ENCODE data around the gene VKORC1L1.

DNA sequence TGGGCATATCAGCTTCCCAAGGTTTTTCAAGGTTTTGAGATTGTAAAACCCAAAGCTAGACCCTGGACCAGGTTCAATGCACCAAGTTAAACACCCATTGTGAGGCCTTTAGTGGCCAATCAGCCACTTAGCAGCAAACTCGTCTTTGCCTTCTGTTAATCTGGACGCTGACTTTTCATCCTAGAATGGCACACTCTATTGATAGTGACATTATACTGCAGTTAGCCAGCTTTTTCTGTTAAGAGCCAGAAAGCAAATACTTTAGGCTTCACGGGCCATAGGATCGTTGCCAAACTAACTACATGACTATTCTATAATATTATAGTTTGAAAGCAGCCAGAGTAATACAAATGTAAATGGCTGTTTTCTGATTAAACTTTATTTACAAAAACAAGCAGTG, 51.3 kb downstream of the VKORC1L1 start:
- TF ChIP-seq, protein P1, sequence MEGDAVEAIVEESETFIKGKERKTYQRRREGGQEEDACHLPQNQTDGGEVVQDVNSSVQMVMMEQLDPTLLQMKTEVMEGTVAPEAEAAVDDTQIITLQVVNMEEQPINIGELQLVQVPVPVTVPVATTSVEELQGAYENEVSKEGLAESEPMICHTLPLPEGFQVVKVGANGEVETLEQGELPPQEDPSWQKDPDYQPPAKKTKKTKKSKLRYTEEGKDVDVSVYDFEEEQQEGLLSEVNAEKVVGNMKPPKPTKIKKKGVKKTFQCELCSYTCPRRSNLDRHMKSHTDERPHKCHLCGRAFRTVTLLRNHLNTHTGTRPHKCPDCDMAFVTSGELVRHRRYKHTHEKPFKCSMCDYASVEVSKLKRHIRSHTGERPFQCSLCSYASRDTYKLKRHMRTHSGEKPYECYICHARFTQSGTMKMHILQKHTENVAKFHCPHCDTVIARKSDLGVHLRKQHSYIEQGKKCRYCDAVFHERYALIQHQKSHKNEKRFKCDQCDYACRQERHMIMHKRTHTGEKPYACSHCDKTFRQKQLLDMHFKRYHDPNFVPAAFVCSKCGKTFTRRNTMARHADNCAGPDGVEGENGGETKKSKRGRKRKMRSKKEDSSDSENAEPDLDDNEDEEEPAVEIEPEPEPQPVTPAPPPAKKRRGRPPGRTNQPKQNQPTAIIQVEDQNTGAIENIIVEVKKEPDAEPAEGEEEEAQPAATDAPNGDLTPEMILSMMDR (IDR thresholded peaks at IDR 0.05 in 2 of 3, conservative IDR thresholded peaks at IDR 0.05 in 1 of 3; ENCODE audit: borderline replicate concordance in 1 of 3, insufficient read depth in 1 of 3, low read depth in 2 of 3, low read length in 2 of 3) = no peak
- TF ChIP-seq POLR2A (IDR thresholded peaks at IDR 0.05; ENCODE audit: borderline replicate concordance, extremely low read depth, insufficient read depth, insufficient read length) (no peak), POLR2AphosphoS5 (IDR thresholded peaks at IDR 0.05; ENCODE audit: low read depth, low read length) (no peak), EZH2 (IDR thresholded peaks at IDR 0.05) (no peak), JUND (IDR thresholded peaks at IDR 0.05) (no peak)
- TF ChIP-seq, protein P2, sequence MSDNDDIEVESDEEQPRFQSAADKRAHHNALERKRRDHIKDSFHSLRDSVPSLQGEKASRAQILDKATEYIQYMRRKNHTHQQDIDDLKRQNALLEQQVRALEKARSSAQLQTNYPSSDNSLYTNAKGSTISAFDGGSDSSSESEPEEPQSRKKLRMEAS (IDR thresholded peaks at IDR 0.05) = no peak

Data from HCT116 (cell line).